Activated gamma-delta T cell (primary cell): ENCODE data around the gene LIMS1.
A peak's percentile ranks its signal among the peaks of the same experiment; 100 is the strongest.

Experiments
- DNase-seq: peaks from one replicate; lab custom pipeline; 2025; lab: John Stamatoyannopoulos, UW

The LIMS1 gene

DNA sequence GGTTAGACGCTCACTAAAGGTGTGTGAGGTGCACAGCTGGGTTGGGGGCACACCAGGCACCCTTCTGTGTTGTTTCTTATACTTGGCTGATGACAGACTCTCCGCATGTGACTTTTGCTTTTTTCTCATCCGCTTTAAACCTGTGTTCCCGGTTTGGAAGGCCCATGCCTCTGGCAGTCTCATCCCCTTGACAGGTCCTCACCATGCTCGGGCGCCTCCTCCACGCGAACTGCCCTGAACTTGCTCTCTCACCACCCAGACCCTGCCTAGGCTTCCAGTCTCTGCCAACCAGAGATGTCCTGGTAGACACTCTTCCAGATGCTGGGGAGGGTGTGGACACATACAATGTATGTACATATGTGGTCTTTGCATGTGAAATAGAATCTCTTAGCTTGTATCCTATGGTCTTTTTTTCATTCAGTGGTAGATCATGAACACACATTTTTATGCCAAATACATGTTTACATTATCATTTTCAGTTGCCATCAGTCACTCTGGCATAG is 79.8 kb downstream of the LIMS1 start:
- DNase-seq: no peak

DNA sequence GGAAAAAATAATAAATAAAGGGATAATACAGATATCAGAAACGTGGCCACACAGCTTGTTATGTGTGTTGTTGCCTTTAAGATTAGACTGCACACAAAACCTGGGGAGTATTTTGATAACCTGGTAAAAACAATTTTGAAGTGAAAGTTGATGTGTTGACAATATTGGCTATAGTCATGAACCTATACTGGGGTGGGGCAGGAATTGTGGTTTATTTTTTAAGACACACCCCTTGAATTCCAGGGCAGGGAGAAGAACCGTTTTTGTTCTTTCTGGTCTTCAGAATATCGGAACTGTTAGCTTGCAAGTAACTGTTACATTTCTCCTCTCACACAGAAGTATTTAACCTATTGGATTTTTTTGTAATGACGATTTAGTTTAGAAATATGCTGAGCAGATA is 80.4 kb downstream of the LIMS1 start:
- DNase-seq: no peak

DNA sequence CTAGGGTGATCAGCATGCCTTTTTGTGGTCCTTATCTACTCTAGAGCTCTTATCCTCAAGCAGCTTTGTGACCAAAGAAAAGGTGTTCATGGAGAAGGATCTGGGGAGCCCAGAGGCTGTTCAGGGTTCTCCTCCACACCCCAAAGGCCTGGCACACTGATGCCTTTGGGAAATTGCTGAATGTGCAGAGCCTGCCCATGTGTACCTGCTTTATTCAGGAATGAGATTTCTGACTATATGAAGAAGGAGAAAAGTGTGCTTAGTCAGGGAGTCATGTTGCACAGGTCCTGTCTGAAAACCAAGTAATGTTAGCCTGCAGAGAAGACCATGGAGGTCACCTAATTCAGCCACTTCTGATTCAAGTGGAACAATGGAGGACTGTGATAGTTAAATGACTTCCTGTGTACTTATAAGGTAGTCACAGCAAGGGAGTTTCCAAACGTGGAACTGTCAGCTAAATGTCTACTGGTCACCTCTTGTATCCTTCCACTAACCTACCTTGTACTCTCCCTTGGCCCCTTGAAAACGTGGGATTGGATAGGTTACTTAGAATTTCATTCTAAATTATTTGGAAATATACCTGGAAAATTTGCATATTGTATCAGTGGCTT is 81.3 kb downstream of the LIMS1 start:
- DNase-seq: no peak

DNA sequence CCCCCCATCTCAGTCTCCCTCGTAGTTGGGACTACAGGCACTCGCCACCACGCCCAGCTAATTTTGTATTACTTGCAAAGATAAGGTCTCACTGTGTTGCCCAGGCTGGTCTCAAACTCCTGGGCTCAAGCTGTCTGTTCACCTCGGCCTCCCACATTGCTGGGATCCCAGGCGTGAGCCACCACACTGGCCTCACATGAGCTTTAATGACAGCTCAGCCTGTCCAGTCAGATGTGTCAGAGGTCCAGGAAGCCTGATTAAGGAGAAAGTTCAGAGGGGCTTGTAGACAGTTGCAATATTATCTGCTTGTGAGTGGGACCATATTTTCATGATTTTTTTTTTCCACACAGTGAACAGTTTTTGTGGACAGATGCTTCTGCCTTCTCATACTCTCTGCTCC is 82.0 kb downstream of the LIMS1 start:
- DNase-seq: no peak

DNA sequence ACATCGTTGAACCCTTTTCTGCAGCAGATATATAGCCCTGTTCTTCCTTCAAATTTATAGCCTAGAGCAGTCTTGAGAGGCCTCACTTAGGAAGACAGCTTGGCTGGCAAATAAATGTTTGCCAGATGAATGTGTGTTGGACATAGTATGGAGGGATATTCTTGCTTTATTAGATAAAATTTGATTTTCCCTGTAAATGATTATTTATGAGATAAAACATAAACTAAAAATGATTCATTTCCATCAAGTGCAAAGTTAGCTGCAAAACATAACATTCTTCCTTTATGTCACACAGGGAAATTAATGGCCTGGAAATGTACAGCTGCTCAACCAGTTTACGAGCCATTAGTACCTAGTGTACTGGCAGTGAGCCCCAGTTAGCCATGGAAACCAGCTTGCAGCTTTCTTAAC is 82.5 kb downstream of the LIMS1 start:
- no peak for DNase-seq

DNA sequence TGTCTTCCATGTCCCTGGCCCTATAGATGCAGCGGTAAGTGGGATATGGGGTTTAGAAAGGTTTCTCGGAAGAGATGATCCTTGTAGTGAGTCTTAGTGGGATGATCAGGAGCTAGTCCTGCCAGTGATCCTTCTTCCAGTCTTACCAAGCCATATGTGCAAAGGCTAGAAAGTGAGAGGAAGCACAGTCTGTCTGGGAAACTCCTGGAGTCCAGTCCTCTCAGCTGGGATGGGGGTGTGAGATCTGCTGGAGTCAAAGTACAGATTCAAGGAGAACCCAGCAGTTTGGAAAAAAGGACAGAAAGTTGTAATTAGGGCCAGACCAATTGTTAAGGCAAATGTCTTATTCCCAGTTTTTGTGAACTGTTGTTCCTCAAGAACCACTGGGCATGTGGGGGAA is 83.3 kb downstream of the LIMS1 start:
- DNase-seq: no peak

DNA sequence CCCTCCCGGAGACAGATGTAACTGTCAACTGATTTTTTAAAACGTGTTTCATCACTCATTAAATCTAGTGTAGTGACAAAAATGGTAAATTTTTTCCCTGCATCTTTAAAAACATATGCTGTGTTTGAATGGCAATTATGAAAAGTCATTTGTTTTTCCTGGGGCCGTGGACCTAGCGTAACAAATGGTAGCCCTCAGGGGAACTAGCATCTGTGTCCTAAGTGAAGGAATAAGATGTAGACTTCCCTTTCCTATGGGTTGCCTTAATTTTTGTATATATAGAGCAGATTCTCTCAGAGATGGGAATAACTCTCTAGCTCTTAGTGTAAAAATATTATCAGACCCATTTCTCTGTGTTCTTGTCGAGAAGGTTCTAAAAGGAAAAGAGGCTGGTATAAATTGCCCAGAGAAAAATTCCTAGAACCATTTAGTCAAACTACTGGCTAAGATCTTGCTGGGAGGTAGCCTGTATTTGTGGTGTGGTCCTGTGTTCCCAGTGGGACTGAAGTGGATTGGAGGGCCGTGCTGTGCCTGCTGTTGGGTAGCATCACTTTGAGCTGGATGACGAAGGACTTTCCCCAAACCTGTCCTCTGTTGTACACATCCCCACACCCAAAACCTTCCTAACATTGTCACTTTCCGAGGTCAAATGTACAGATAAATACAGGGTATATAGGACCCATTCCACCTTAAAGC is 85.8 kb downstream of the LIMS1 start:
- no peak for DNase-seq

DNA sequence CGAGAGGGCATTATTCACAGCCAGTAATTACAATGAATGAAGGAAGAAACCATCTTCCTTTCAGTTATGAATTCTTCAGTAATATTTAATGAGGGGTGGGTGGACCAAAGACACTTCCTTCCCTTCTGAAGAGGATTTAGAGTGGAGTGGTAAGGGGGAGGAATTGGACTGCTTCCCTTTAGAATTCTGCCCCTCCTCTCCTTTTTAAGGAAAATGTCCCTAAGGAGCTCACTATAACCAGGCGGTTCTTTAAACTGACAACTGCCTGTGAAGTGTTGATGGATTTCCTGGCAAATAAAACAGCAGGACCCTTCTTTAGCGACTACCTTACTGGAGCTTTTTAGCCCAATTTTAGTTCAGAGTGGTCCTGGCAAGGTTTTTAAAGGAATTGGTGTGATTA is 86.4 kb downstream of the LIMS1 start:
- no peak for DNase-seq

DNA sequence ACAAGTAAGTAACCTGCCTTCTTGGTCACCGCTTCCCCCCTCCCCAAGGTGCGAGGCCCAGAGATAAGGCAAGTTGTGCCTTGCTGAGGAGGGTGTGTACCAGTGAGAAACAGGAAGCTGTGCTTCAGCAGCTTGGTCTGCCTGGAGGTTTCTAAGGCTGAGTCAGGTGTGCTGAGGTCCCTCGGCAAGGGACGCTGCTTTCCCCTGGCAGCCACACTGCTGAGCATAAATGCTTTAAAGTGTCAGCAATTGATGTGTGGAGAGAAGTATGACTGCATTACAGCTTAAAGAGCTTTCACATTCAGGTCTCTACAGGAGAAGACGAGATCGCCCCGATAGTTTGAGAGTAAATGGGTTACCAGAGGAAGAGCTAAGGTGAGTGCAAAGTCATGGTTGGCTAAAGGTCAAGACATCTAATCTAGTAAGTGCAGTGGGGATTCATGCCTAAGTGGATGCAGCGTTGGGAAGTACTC is 86.9 kb downstream of the LIMS1 start:
- DNase-seq: peak; percentile 7

DNA sequence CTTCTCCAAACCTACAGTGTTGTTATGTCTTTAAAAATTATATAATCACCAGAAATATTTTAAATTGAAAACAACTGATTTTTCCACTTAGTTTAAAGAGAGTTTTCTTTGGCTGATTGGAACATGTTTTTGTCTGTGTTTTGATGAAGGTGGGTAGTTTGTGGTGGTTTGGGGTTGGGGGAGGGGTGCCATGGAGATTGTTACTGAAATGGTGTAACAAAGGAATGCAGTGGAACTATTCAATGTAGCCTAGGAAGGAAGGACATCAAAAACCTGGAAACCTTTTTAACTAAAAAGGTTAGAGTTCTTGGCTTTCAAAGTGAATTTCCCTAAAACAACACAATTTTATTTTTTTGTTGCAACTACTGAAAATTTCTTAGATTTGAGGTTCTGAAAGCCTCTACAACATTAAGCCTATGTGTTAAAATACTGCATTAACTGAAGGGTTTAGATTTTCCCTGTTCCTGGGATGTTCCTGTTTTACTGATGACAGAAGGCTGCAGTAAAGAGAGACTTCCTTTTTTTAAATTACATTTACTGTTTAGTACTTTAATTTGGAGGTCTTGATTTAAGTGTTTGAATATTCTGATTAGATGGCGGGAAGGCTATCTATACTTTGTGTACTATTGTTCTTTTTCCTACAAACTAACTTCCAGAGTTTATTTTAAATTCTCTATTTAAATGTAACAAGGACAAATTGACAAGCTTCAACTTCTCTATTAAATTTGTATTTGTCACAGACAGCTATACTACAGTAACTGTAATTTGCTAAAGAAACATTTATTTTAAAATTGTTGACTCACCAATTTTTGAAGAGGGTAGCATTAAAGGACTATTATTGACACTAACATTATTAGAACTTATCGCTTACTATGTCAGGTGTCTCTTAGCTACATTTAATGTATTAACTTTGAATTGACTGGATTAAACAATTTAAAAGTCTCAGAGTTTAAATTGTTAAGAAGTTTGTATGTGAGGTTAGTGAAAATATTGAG is 87.7 kb downstream of the LIMS1 start:
- no peak for DNase-seq

DNA sequence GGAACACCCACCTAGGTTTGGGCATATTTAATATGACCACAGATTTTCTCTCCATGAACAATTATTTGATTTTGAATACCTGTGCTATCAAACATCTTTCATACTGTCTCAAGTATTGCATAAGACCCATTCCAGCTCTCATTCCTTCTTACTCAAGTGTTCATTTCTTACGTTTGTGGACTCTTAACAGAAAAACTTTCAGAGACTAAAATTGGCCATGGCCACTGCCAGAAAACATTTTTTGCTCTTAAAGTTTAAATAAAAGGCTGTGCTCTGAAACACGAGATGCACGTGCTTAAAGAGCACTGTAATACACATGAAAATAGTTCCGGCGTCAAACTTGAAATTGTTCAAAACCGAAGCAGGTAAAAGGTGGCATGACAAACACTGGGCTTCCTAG is 89.3 kb downstream of the LIMS1 start:
- DNase-seq: no peak

DNA sequence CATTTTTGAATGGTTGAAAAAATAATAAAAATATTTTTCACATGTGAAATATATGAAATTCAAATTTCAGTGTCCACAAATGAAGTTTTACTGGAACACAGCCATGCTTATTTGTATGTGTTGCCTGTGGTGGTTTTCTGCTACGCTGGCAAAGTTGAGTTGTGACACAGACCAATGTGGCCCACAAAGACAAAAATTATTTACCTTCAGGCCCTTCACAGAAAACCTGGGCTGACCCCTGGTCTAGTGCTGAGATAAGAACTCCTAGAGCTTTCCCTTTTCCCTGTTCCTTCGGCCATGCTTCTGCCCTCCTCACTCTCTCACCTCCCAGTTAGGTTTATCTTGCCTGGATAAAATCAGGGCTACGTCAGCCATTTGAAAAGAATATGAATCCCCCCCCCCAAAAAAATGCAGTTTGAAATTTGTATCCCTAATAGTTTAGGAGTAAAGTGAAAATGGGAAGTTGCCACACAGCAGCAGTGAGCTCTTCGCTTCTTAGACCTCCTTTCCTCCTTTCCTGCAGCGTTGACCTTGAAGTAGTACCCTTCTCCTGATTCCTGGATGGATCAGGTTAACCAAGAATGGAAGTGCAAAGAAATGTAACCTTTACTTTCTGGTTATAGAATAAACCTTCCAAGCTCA is 91.0 kb downstream of the LIMS1 start:
- no peak for DNase-seq

DNA sequence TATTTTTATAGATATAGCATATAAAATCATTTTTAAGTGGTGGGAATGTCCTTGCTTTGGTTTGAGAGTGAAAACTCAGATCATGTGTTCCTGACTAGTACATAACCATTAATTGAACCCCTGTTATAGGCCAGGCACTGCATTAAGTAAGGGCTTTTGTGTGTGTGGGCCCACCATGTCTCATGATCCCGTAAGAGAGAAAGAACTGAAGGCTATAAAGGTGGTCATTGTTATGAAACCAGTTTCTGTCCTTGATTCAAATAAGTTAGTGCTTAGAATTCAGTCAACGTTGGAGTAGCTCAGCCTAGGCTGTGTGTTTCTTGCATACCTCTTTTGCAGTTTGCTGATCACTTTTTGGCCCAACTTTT is 91.5 kb downstream of the LIMS1 start:
- DNase-seq: no peak

DNA sequence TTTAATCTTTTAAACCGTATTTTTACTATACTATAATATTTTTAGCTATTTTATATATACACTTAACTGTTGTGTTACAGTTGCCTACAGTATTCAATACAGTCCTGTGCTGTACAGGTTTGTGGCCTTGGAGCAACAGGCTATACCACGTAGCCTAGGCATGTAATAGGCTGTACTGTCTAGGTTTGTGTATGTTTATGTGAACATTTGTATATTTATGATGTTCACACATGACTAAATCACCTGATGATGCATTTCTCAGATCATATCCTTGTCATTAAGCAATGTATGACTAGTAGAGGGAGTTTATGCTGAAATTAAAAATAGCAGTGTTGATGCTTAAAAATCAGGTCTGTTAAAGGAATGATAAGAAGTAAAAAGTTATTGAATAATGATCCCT is 92.7 kb downstream of the LIMS1 start:
- no peak for DNase-seq

DNA sequence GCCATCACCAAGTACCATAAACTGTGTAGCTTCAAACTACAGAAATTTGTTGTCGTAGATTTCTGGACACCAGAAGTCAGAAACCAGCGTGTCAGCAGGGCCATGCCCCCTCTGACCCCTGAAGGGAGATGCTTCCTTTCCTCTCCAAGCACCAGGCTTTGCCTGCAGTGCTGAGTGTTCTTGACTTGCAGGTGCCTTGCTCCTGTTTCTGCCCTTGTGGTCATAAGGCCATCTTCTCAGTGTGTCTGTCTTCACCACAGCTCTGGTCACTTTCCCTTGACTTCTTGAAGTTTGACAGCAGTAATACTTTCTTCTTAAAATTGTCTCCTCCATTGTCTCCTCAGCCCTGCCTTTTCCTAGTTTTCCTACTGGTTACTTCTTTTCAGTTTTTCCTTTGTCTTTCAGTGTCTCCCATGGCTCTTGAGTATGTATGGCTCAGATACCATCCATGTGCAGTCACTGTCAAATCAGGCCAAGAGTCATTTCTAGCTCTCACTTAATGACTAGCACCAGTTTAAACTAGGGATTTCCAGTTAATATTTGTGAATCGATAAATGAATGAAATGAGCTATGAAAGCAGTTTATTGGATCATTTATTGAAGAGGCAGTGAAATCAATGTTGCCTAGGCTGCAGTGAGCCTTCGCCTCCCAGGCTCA is 93.8 kb downstream of the LIMS1 start:
- DNase-seq: no peak

DNA sequence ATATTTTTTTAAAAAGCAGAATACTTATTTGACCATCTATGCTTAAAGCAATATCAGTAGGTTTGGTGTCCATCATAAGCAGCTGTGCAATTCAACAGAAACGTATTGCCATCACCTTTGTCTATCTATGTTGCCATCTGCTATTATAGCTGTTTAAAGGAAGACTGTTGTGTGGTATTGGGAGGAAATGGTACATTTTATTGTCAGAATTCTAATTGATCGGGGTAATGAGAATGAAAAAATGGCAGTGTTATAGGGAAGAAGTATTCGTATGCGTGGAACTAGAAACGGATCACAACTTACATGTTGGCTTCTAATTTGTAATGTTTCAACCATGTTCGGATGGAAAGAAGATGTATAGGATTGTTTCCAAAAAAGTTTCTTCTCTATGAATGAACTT is 94.7 kb downstream of the LIMS1 start:
- no peak for DNase-seq

DNA sequence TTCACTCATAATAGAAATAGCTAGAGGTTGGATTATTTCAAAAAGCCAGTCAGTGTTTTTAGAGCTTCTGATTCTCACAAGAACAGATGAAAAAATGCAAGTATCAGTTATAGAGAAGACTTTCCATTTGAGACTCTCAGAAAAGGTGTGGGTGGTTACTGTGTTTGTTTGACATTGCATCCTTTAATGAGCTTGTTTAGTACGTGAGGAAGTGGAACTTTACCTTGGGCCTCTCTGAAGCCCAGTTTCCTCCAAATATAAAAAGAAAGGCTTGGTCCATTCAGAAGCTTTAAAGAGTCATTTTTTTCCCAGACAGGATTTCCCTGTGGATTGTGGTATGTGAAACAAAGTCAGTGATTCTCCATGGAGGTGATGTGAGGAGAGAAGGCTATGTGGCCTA is 95.1 kb downstream of the LIMS1 start:
- DNase-seq: no peak

DNA sequence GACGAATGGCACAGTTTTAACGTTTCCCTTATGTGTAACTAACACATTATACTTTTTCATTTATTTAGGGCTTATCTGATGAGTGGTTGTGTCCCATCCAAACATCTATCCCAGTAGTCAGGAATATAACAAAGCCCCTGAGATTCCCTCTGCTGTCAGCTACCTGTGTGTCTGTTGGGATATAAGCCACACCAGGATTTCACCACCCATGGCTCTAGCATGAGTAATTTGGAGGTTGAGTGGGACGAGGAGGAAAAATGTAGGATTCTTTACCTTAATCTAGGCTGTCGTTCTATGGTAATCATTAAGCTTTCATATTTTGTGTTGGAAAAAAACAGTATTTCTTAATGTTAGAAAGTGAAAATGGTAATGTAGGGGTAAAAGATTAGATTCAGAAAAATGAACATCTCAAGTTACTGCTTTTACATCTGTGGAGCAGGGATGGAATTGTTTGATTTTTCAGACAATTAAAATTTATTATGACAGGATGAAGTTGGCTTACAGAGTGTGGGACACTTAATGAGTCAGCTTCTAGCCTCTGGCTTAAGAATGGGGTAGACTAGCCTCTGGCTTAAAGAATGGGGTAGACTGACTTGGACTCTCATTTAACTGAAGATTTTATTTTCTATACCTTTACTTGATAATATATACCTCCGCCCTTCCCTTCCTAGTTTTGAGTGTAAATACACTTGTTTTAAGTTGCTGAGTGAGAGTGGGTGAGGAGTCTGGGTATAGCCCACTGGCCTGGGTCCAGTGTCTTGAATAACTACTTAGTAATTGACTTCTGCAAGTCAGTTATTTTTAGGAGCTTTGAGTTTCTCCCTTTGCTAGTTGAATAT is 96.5 kb downstream of the LIMS1 start:
- no peak for DNase-seq

DNA sequence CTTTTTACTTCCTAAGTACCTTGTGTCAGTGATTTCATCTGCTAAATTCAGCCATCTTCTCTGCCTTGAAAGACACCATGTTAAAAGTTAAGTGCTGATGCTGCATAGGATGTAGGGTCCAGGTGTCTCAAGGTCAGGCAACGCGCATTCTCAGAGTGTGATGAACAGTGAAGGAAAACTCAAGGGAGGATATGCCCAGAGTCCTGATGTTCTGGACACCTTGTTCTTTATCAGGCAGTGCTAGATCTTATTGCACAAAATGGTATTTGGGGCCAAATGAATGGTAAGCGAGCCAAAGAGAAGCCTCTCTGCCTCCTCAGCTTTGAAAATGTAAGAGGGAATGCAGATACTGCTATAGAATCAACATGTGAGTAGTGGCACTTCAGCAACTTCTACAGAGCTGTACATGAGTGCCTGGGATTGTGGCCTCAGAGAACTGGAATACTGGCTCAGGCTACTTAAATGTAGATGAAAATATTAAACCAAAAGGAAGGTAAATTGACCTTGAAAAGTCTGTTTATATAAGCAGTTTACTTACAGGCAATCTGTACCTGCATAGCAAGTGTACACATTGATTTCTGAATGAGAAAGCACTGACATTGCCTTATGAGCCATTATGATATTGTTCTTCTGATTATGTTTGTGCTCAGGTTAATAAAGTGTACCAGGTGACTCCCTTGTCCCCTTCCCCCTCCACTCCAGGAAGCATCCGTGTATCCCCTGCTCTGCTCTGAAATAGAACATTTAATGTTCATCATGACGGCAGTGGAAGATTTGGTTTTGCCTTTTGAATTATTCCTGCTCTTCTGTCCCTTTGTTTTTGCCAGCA is 98.3 kb downstream of the LIMS1 start:
- DNase-seq: no peak

DNA sequence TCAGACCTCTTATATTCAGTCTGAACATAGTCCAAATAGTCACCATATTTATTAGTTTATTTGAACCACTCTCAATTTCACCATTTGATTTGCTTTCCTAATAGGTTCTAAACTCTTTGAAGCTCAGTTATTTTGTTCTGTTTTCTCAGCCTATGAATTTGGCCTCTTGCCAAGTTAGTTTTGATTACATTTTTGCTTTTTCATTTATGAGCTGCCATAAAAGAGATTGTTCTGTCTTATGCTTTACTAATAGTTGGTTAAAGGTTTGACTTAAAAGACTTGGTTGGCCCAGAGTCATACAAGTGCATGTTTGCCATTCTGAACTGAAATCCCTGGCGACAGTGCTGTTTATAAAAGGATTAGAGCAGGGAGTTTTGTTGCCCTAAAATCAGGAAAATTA is 99.1 kb downstream of the LIMS1 start:
- no peak for DNase-seq
